ENCODE results near the gene HSD3B2. TPM values are rescaled to one million over a fixed set of nuclear protein-coding genes. Genes with fewer than 3 reads are reported as not detected.

Gene HSD3B2
- total and polyA plus RNA-seq, 2 of the 8 experiments (the other 6 are each of a cell fraction or from before 2014, with no cell fraction given): not detected

GRCh38 chr1:119374208-119374874 lies 40.6 kb upstream of the HSD3B2 start (continued):
- TF ChIP-seq CTCF (IDR thresholded peaks at IDR 0.05; ENCODE audit: control extremely low read depth in 1 of 3, insufficient read depth in 1 of 3, low read depth in 1 of 3, low read length in 3 of 3) (no peak), E2F6 (IDR thresholded peaks at IDR 0.05) (no peak), POU5F1 (IDR thresholded peaks at IDR 0.05; ENCODE audit: low read depth, low read length) (no peak), NRF1 (IDR thresholded peaks at IDR 0.05; ENCODE audit: low read depth, low read length) (no peak)

Data from H1 (cell line).